ENCODE results near the gene BMPR1A.
"Not testable (repeated sequence)": the region's sequence is repeated elsewhere in the genome, so short reads cannot be mapped to it uniquely, and the experiment has no call there.

The BMPR1A gene

DNA sequence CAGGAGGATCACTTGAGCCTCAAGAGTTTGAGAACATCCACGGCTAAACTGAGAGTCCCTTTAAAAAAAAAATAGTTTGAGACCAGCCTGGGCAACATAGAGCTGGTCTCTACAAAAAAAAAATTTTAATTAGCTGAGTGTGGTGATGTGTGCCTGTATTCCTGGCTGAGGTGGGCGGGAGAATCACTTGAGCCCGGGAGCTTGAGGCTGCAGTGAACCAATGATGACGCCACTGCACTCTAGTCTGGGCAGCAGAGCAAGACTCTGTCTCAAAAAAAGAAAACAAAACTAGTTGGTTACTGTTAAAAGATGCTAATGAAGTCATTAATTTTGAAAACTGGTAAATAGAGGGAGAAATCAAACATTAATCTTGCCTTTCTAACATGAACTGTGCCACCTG lies 124.6 kb downstream of the BMPR1A start:
- DNase-seq (ENCODE audit: low read depth): no peak

DNA sequence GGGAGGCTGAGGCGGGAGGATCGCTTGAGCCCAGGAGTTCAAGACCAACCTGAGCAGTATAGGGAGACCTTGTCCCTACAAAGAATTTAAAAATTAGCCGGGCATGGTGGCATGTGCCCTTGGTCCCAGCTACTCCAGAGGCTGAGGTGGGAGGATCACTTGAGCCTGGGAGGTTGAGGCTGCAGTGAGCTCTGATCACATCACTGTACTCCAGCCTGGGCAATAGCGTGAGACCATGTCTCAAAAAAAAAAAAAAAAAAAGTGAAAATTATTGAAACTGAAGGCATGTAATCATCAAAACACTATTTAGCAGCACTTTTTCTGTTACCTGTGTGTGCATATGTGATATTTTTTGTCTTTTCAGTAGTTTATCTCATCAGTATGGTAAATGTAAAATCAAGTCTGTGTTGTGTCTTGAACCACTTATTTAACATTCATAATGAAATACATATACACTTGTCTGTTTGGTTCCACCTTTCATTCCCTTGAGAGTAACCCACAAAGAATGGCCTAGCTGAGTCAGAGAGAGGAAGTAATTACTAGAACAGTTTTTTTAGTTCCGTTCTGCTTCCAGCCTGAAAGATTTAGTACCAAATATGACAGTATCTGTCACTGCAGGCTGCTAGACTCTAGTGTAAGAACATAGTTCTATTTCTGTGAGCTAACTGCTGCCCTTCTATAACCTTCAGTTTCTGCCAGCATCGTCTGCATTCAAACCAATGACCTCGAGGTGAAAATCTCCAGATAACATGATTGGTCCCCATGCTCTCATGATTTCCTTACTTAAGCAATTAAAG lies 132.4 kb downstream of the BMPR1A start:
- DNase-seq (ENCODE audit: low read depth): no peak

DNA sequence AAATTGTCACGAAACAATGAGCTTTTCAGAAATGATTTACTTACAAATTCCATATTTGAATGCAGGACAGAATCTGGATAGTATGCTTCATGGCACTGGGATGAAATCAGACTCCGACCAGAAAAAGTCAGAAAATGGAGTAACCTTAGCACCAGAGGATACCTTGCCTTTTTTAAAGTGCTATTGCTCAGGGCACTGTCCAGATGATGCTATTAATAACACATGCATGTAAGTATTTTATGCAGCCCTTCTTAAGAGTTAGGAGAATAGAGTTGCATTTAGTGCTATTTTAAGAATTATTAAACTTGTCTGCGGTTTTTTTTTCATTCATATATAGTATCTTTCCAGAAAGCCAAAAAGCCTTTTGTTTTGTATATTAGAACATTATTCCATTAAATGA lies 133.6 kb downstream of the BMPR1A start:
- DNase-seq (ENCODE audit: low read depth): no peak

GRCh38 chr10:86898511-86898910 lies 142.1 kb downstream of the BMPR1A start:
- no peak for DNase-seq (ENCODE audit: low read depth)

DNA sequence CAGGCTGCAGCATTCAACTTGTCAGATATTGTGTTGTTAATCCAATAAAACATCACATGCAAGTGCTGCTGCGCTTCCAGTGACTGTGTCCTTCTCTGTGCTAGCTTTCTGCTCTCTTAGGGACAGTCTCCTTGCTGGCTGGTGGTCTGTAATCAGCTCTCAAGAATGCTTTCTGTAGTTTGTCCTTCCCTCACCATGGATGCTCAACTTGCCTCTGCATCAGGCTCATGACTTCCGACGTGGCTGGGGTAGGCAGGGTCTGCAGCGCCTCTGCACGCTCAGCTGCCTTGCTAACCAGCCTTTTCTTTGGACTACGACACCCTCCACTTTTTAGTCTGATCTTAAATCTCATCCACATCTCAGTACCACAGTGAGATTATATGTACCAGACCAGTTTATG lies 142.7 kb downstream of the BMPR1A start:
- no peak for DNase-seq (ENCODE audit: low read depth)

- peak; percentile 68 for DNase-seq (ENCODE audit: low read depth)
Measured at GRCh38 chr10:86899670-86900276, 143.4 kb downstream of the BMPR1A start.

DNA sequence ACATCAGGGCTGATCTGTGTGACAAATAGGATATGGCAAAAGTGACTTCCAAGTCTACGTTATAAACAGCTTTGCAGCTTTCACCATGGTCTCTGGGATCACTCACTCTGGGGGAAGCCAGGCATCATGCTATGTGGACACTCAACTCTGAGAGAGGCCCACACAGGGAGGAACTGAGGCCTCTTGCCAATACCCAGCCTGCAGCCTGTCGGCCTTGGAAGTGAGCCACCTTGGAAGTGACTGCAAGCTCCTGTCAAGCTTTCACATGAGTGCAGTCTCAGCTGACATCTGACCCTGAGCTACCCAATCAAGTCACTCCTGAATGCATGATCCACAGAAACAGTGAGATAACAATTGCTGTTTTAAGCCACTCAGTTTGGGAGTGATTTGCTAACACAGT lies 144.5 kb downstream of the BMPR1A start:
- peak; percentile 18 for DNase-seq (ENCODE audit: low read depth)

- no peak for DNase-seq (ENCODE audit: low read depth)
Measured at GRCh38 chr10:86904600-86904999, 148.2 kb downstream of the BMPR1A start.

GRCh38 chr10:86905429-86905828 lies 149.0 kb downstream of the BMPR1A start:
- DNase-seq (ENCODE audit: low read depth): no peak

DNA sequence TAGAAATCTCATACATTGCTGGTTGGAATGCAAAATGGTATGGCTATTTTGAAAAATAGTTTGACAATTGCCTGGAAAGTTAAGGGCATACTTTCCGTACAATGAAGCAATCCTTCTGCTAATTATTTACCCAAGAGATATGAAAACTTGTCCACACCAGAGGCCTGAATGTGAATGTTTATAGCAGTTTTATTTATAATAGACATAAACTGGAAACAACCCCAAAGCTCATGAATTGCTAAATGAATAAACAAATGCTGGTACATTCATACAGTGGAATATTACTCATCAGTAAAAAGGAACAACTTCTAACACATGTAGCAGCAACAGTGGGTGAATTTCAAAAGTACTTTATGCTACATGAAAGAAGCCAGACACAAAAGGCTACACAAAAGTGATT lies 158.3 kb downstream of the BMPR1A start:
- DNase-seq (ENCODE audit: low read depth): no peak

- no peak for DNase-seq (ENCODE audit: low read depth)
Measured at GRCh38 chr10:86918022-86918471, 161.6 kb downstream of the BMPR1A start.

DNA sequence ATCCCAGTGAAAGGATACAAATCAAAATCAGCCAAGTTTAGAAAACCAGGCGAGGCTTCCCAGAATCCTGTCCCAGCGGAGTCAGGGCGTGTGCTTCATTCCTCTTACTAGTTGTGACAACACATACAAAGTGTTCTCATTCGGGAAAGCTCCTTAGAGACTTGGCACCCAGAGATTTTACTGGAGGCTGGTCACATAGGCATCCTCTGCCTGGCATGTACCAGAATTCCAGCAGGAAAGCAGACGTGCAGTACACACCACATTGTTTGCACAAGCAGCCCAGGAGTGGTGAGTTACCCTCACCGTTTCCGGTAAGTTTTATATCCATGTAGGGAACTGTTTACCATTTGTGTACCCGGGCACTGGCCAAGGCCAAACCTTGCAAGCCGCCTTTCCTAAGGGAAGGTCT lies 166.1 kb downstream of the BMPR1A start:
- no peak for DNase-seq (ENCODE audit: low read depth)

DNA sequence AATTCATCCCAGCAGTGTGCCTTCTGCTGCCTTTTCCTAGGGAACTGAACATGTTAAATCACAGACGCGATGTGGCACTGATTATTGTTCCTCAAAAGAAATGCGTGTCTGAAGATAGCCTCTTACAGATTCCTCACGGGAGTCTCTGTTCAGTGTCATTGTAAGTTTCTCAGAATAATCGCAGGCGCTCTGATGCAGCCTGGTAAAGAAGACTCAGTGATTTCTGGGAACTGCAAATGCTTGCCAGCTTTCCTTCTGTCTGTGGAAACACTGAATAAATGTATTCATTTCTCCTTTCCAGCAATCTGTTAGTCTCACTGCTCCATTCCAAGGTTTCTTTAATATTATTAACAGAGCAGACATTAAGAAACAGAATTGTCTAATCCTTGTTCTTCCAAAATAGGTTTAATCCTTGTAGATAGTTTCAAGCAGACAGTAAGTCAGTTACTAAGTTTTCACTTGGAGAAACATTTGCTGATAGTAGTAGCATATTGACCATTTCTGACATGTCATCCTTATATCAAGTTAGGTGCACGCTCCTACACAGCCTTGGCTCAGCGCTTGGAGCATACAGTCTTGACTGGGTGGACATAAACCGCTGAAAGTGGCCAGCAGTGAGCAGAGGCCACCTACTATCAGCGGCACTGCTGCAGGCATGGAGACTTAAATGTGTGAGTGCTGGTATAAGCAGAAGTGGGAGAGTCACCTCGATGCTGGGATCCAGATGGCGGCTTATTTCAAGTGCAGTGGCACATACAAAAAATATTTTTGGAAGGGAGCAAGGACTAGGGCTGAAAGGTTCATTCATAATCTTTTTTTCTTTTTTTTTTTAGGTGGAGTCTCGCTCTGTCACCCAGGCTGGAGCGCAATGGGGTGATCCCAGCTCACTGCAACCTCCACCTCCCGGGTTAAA lies 173.3 kb downstream of the BMPR1A start:
- no peak for DNase-seq (ENCODE audit: low read depth)

DNA sequence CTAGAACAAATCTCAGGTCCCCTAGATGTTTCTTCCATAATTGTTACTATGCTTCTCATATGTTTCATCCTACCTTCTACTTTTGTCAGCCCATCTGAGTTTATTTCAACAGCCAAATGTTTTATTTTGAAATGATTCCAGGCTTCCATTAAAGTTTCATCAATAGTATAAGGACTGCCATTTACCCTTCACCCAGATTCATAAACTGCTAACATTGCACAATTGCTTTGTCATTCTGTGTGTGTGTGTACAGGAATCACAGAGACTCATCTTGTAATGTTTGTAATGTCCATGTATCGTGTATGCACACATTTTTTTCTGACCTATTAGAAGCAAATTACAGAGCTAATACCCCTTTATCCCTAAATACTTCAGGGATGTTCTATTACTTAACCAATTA lies 175.5 kb downstream of the BMPR1A start:
- DNase-seq (ENCODE audit: low read depth): peak; percentile 62

DNA sequence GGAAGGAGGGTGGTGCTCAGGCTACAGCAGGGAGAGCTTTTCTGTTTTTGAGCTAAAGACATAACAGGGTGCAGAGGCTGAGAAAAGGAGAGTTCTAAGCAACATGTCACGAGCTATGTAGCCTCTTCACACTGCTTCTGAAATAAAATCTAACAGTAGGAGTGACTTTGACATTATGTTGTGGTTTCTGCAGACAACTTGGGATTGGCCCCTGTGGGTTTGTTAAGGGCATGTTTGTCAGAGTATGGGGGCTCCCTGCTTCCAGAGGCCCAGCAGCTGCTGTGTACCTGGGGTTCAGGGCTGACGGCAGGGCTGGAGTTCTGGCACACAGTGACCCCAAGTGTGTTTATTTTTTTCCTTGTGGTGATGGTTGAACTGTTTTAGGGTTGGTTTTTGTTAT lies 176.3 kb downstream of the BMPR1A start:
- no peak for DNase-seq (ENCODE audit: low read depth)

DNA sequence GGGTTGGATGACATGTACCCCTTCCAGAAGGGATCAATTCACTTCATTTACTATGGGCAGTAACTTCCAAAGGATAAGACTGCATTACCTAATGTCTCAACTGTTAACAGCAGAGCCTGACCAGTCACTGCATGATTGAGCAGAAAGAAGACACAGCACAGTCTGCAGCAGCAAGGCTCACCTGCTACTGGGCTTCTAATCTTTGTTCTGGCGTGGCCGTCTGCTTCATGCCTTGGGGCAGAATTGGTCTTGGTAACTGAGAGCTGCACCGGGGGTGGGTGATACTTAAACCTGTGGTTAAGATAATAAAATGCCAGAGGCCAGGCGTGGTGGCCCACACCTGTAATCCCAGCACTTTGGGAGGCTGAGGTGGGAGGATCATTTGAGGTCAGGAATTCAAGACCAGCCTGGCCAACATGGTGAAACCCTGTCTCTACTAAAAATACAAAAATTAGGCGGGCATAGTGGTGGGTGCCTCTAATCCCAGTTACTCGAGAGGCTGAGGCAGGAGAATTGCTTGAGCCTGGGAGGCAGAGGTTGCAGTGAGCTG lies 177.8 kb downstream of the BMPR1A start:
- not testable (repeated sequence) for DNase-seq (ENCODE audit: low read depth)

DNA sequence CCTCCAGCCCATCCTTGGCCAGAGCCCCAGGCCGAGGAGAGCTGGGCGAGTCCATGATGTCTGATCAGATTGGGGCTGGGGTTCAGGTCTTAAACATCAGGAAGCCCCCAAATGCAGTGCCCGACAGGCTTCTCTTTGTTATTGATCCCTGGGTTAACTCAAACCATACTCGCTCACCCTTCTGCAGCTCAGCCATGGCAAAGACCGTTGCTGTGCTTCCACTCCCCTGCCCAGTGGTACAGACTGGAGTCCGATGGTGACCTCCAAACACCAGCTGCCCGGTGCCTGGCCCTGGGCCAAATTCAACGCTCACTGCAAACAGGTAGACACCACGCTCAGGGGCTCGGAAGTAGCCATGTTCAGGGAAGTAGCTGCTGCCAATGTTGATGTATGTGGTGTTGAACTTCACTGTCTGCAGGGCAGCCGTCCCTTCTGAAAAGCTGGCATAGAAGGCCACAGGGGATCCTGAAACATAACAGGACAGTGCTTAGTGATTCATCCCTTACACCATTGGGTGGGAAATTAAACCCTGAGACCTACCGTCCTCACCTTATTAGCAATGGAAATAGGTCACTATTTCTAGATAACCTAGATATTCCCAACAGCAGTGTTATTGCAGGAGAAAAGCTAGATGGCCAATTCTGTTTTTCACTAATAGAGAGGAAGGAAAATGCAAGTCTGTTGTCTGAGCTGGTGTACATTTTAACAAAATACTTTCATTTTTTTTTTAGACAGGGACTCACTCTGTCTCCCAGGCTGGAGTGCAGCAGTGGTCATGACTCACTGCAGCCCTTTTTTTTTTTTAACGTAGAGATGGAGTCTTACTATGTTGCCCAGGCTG lies 180.5 kb downstream of the BMPR1A start:
- no peak for DNase-seq (ENCODE audit: low read depth)

- no peak for DNase-seq (ENCODE audit: low read depth)
Measured at GRCh38 chr10:86937502-86938154, 181.2 kb downstream of the BMPR1A start.

- DNase-seq (ENCODE audit: low read depth): no peak
Measured at GRCh38 chr10:86938260-86938659, 181.8 kb downstream of the BMPR1A start.

- not testable (repeated sequence) for DNase-seq (ENCODE audit: low read depth)
Measured at GRCh38 chr10:86940076-86940475, 183.7 kb downstream of the BMPR1A start.

DNA sequence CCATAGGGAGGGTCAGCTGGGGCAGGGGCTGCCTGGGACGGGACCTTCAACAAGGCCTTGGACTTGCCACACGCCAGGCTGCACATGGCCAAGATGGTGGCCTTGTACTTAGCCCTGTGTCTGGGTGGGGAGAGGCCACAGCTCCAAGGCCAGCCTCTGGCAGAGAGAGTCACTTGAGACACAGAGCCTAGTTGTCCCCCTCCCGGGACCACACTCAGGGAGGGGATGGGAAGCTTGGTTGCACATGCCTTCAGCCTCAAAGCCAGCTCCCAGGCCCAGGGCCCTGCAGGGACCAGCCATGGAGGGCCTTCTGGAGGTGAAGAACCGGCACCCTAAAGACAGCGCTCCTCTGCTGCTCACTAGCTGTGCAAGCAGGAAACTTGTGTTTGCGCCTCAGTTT lies 184.3 kb downstream of the BMPR1A start:
- DNase-seq (ENCODE audit: low read depth): no peak
